Heart left ventricle (tissue), 16 donors: ENCODE results near the gene TTI1. TPM values are rescaled to one million over a fixed set of nuclear protein-coding genes. Genes with fewer than 3 reads are reported as not detected.

Experiments
- ATAC-seq, 4 donors: fragments of 200-7000 bp; cut with Tn5 transposase; one replicate each; pipeline ENCODE4 v1.9.1; 2020 to 2022; ENCODE audit warnings: moderate library complexity in 4 of 4, mild to moderate bottlenecking in 3 of 4, moderate number of reproducible peaks in 1 of 4
- DNase-seq, 5 donors: peaks; one replicate each; pipeline ENCODE4 v3.0.0-alpha.2; 2020
- H3K27ac ChIP-seq, 12 donors: fragments of 200-600 bp; sonication (generic) in 4 of 12; one replicate each; pipeline versions ENCODE4 v1.5.0 to v1.8.0; 2016 to 2022; ENCODE audit warnings: mild to moderate bottlenecking in 2 of 12
- H3K27me3 ChIP-seq, 9 donors: fragments of 200-600 bp; sonication (generic) in 2 of 9; one replicate each; pipeline versions ENCODE4 v1.5.1 to v1.8.0; 2016 to 2022; ENCODE audit warnings: mild to moderate bottlenecking in 3 of 9
- H3K36me3 ChIP-seq, 9 donors: fragments of 200-600 bp; sonication (generic) in 2 of 9; one replicate each; pipeline versions ENCODE4 v1.5.0 to v1.8.0; 2018 to 2022; ENCODE audit warnings: mild to moderate bottlenecking in 2 of 9
- H3K4me1 ChIP-seq, 12 donors: fragments of 200-600 bp; sonication (generic) in 4 of 12; one replicate each; pipeline versions ENCODE4 v1.5.0 to v1.8.0; 2016 to 2022; ENCODE audit warnings: mild to moderate bottlenecking in 3 of 12
- H3K4me3 ChIP-seq, 12 donors: fragments of 200-600 bp; sonication (generic) in 4 of 12; one replicate each; pipeline versions ENCODE4 v1.5.0 to v1.8.0; 2017 to 2022; ENCODE audit warnings: mild to moderate bottlenecking in 9 of 12, moderate library complexity in 4 of 12
- H3K9me3 ChIP-seq, 12 donors: fragments of 200-600 bp; sonication (generic) in 4 of 12; one replicate each; pipeline versions ENCODE4 v1.5.0 to v1.8.0; 2016 to 2022; ENCODE audit warnings: mild to moderate bottlenecking in 1 of 12
- CTCF ChIP-seq, 12 donors: fragments of 200-600 bp; sonication (generic) in 4 of 12; IDR thresholded peaks; one replicate each; pipeline versions ENCODE4 v1.5.0 to v1.8.0; 2018 to 2022; ENCODE audit warnings: antibody characterized with exemption in 12 of 12, mild to moderate bottlenecking in 5 of 12
- POLR2A ChIP-seq, 2 donors: fragments of 450-650 bp; IDR thresholded peaks; one replicate each; pipeline ENCODE4 v1.6.1; 2017; ENCODE audit warnings: antibody characterized with exemption in 2 of 2, mild to moderate bottlenecking in 2 of 2, moderate library complexity in 2 of 2
- WGBS, 4 donors: extraction: QIAGEN DNeasy Blood & Tissue Kit in 2 of 4; methylation state at CpG; one replicate each; pipeline versions ENCODE4 v1.1.5 to v1.1.7; 2013 to 2018; 5-methylcytosine and 5-hydroxymethylcytosine counted together
- intact Hi-C, 10 donors: fragments of 100-400 bp; cut with DNase I; formaldehyde crosslinking; loops; one replicate each; pipeline versions ENCODE4 v1.11.1 to v1.14.2; 2022
- polyA plus RNA-seq, 2 donors: library from polyadenylated mRNA; stranded (reverse); fragments of 200-250 nt; gene quantifications; one replicate each; pipeline ENCODE4 v1.2.3, GENCODE V29; 2013
- total RNA-seq, 9 donors: library from RNA; depleted of rRNA in 2 of 9; stranded (reverse); fragments of >200 nt in 2 of 9; fragmentation: NEBNext Ultra II Directional in 3 of 9; extraction: Animal tissue kit (Norgen Biotek cat#: 25700) in 3 of 9; gene quantifications; one replicate each; pipeline versions ENCODE4 v1.1.0 to v1.2.4, GENCODE V29; 2016 to 2023
- donor health status: ischemic (EF 13 %, LVEDD 7.1; RV severe dilation, severe dysfunction).
- donor health status: healthy with polysubstance abuse.
- donor health status: DM: no; HTN: yes; CAD: no.
- donor health status: DM: no; HTN: no; CAD: no.
- donor health status: ischemic (EF 25% LVEDD 6.9; RV normal size, moderate dysfunction).
- donor health status: ischemic (EF 25% LVEDD 5.7; RV mildly dilated, moderate dysfunction).
- donor health status: healthy.
- donor health status: DM: yes; HTN: yes; CAD: no.
- donor health status: ischemic (EF 35%, LVEDD 5.7; RV mildly dilated, moderate dysfunction).
- donor health status: nonischemic (EF 11% LVEDD 7.7; RV severe dilation, severe dysfunction).
- donor health status: DM: yes; HTN: yes; CAD: no.
- donor health status: PGD.
- donor health status: ischemic (EF 29% LVEDD 5.4; RV normal size, mild dysfunction).
- donor health status: nonischemic (EF 23%, LVEDD 6.1; RV moderate dilation, normal function).

Gene TTI1
- total and polyA plus RNA-seq, 11 donors = 7.3 to 13.3 (median 11.0) TPM

- Histone ChIP-seq H3K4me3 (no peak overlapping the region), H3K27me3 (no peaks in the 10 kb centered on the region), H3K9me3 (no peaks in the 10 kb centered on the region), H3K4me1 (peaks cover 0 to 60% (median 21%) of the 10 kb centered on the region in 12 donors), H3K27ac (no peak overlapping the region), H3K36me3 (peaks cover 0 to 83% (median 67%) of the 10 kb centered on the region in 9 donors)
- ATAC-seq = no peak
- WGBS, 4 donors = 61 to 76% (median 71%) methylated on average over 2 of the region's 2 CpGs
- DNase-seq = no peak
- intact Hi-C loops = loop anchor here in 5 of 10 donors (10.0 kb wide), 3 partner anchors 262 to 488 kb away; no protein-coding TSS in a partner anchor
- TF ChIP-seq POLR2A (IDR thresholded peaks at IDR 0.05) (no peak), CTCF (IDR thresholded peaks at IDR 0.05) (no peak)
These were observed 19.6 kb upstream of the TTI1 start for GRCh38 chr20:38052870-38053269.

GRCh38 chr20:38050686-38051085 lies 17.4 kb upstream of the TTI1 start:
- ATAC-seq (no peak), DNase-seq (no peak)
- Histone ChIP-seq H3K27me3 (no peaks in the 10 kb centered on the region), H3K4me3 (no peak overlapping the region), H3K9me3 (no peaks in the 10 kb centered on the region), H3K27ac (peak overlapping the region in 6 of 12 donors; percentile 1 to 51 (median 18)), H3K4me1 (peaks cover 0 to 69% (median 27%) of the 10 kb centered on the region in 12 donors), H3K36me3 (peaks cover 0 to 86% (median 68%) of the 10 kb centered on the region in 9 donors)
- intact Hi-C loops = loop anchor here in 5 of 10 donors (10.0 kb wide), 3 partner anchors 264 to 486 kb away; no protein-coding TSS in a partner anchor
- TF ChIP-seq POLR2A (IDR thresholded peaks at IDR 0.05) (no peak), CTCF (IDR thresholded peaks at IDR 0.05) (no peak)
- WGBS, 4 donors = 61 to 72% (median 65%) methylated on average over 1 of the region's 1 CpG

GRCh38 chr20:38049800-38050199 lies 16.5 kb upstream of the TTI1 start:
- 45 to 63% (median 52%) methylated on average over 3 of the region's 3 CpGs for WGBS, 4 donors
- intact Hi-C loops = loop anchor here in 5 of 10 donors (10.0 kb wide), 4 partner anchors 265 to 485 kb away; no protein-coding TSS in a partner anchor
- Histone ChIP-seq H3K27ac (peak overlapping the region in 6 of 12 donors; percentile 1 to 51 (median 20)), H3K9me3 (no peaks in the 10 kb centered on the region), H3K4me1 (peaks cover 0 to 62% (median 30%) of the 10 kb centered on the region in 12 donors), H3K36me3 (peaks cover 0 to 86% (median 75%) of the 10 kb centered on the region in 9 donors), H3K4me3 (no peak overlapping the region), H3K27me3 (no peaks in the 10 kb centered on the region)
- peak; percentile 48 to 69 (median 50) for ATAC-seq
- no peak for DNase-seq
- TF ChIP-seq POLR2A (IDR thresholded peaks at IDR 0.05) (no peak), CTCF (IDR thresholded peaks at IDR 0.05) (no peak)

DNA sequence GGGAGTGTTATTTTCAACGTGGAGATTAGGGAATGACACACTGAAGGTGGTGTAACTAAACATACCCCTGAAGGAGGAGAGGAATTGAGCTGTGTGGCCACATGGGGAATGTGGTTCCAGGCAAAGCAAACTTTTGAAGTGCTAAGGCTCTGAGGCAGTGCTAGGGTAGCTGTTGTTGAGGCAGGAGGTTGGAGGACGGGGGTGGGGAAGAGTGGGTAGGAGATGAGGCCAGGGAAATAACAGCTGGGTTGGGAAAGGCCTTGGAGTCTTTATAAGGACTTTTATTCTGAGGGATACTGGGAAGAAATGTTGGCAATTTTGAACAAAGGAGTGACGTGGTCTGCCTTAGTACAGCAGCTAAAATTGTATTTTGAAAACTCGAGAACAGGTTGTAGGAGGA lies 13.3 kb upstream of the TTI1 start:
- H3K9me3 ChIP-seq = no peaks in the 10 kb centered on the region
- H3K4me1 ChIP-seq = peaks cover 0 to 43% (median 24%) of the 10 kb centered on the region in 12 donors
- no peak for TF ChIP-seq CTCF (IDR thresholded peaks at IDR 0.05)
- TF ChIP-seq POLR2A (IDR thresholded peaks at IDR 0.05) = no peak
- peak in 3 of 4 donors; percentile 63 to 80 (median 68) for ATAC-seq
- no peaks in the 10 kb centered on the region for H3K27me3 ChIP-seq
- peak overlapping the region in 2 of 12 donors; percentile 2 to 26 for H3K27ac ChIP-seq
- 63 to 68% (median 67%) methylated on average over 4 of the region's 4 CpGs for WGBS, 4 donors
- no peak overlapping the region for H3K4me3 ChIP-seq
- intact Hi-C loops = loop anchor here in 1 of 10 donors (10.0 kb wide), 1 partner anchor 368 kb away; no protein-coding TSS in a partner anchor
- peak in 1 of 5 donors; percentile 43 for DNase-seq
- H3K36me3 ChIP-seq = peaks cover 0 to 92% (median 85%) of the 10 kb centered on the region in 9 donors
